ENCODE results near the gene INA.

- TF ChIP-seq POLR2A (IDR thresholded peaks at IDR 0.05) (no peak), CTCF (IDR thresholded peaks at IDR 0.05 in 4 of 5, conservative IDR thresholded peaks at IDR 0.05 in 1 of 5) (no peak)
Observed at GRCh38 chr10:103287992-103288391, 11.1 kb downstream of the INA start.
